KMS-11 (cell line): Measurements from ENCODE around the gene PUSL1.

Experiments
- H2AFZ ChIP-seq: fragments of 200-600 bp; sonication (generic); 2 replicates; pipeline ENCODE4 v1.6.1; 2016; ENCODE audit warnings: antibody characterized with exemption, mixed run types, low read depth
- H3K27ac ChIP-seq: fragments of 200-600 bp; sonication (generic); 2 replicates; pipeline ENCODE4 v1.6.1; 2016; ENCODE audit warnings: mild to moderate bottlenecking, mixed run types
- H3K27me3 ChIP-seq: fragments of 200-600 bp; sonication (generic); 2 replicates; pipeline ENCODE4 v1.6.1; 2017; ENCODE audit warnings: mild to moderate bottlenecking, low read depth, mixed run types, moderate library complexity; ENCODE audit not compliant: insufficient read depth
- H3K36me3 ChIP-seq: fragments of 200-600 bp; sonication (generic); 2 replicates; pipeline ENCODE4 v1.6.1; 2017; ENCODE audit warnings: mild to moderate bottlenecking, mixed run types; ENCODE audit not compliant: insufficient read depth
- H3K4me1 ChIP-seq: fragments of 200-600 bp; sonication (generic); 2 replicates; pipeline ENCODE4 v1.6.1; 2016; ENCODE audit warnings: mild to moderate bottlenecking, low read depth, mixed run types; ENCODE audit not compliant: poor library complexity, severe bottlenecking
- H3K4me2 ChIP-seq: fragments of 200-600 bp; sonication (generic); 2 replicates; pipeline ENCODE4 v1.7.0; 2016; ENCODE audit warnings: mild to moderate bottlenecking, mixed run types
- H3K4me3 ChIP-seq: fragments of 200-600 bp; sonication (generic); IDR thresholded peaks from 2 replicates; pipeline ENCODE4 v1.6.1; 2017; ENCODE audit warnings: low read depth, low read length, mixed read lengths; ENCODE audit not compliant: insufficient read depth
- H3K79me2 ChIP-seq: fragments of 200-600 bp; sonication (generic); 2 replicates; pipeline ENCODE4 v1.6.1; 2016; ENCODE audit warnings: low read depth, mixed run types; ENCODE audit not compliant: insufficient read depth
- H3K9ac ChIP-seq: fragments of 200-600 bp; sonication (generic); 2 replicates; pipeline ENCODE4 v1.6.1; 2016; ENCODE audit warnings: mild to moderate bottlenecking, mixed run types
- H4K20me1 ChIP-seq: fragments of 200-600 bp; sonication (generic); 2 replicates; pipeline ENCODE4 v1.6.1; 2016; ENCODE audit warnings: mild to moderate bottlenecking, mixed run types; ENCODE audit not compliant: insufficient read depth
- TF ChIP-seq, protein P1 (sequence below): fragments of 200-600 bp; sonication (generic); conservative IDR thresholded peaks from 2 replicates; pipeline ENCODE4 v1.6.1; 2017; ENCODE audit warnings: low read depth, mild to moderate bottlenecking, antibody characterized with exemption, low read length, moderate library complexity, mixed read lengths

The PUSL1 gene

DNA sequence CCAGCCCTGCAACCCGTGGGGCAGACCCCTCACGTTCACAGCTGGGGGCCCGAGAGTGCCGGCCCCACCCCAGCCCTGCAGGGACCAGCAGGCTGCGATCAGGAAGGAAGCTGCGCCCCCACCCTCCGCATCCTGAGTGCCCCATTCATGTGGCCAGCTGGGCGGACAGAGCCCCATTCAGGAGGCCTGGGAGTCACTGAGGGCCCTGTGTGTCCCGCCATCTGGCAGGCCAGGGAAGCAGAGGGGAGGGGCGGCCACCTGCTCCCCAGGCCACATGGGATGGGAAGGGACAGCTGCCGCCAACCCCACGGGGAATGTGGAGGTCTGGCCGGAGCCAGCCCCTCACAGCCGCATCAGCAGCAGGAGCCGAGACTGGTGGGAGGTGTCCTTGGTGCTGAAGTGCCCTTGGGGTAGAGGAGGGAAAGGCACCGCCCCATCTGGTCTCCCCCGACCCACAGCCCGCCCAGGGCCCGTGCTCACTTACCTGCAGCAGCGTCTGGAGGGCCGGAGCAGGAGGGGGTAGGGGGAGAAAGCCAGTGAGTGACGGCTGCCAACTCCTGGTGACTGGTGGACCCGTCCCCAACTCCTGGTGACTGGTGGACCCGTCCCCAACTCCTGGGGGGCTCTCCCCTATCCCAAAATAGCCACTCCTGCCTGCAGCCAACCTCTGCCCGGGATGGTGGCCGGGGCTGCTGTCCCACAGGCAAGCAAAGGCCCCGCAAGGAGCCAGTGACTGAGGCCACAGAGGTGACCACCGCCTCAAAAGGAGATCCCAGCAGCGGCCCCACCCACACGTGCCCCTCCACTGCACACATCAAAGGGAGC, 9.3 kb upstream of the PUSL1 start:
- no peaks in the 10 kb centered on the region for H3K36me3 ChIP-seq

DNA sequence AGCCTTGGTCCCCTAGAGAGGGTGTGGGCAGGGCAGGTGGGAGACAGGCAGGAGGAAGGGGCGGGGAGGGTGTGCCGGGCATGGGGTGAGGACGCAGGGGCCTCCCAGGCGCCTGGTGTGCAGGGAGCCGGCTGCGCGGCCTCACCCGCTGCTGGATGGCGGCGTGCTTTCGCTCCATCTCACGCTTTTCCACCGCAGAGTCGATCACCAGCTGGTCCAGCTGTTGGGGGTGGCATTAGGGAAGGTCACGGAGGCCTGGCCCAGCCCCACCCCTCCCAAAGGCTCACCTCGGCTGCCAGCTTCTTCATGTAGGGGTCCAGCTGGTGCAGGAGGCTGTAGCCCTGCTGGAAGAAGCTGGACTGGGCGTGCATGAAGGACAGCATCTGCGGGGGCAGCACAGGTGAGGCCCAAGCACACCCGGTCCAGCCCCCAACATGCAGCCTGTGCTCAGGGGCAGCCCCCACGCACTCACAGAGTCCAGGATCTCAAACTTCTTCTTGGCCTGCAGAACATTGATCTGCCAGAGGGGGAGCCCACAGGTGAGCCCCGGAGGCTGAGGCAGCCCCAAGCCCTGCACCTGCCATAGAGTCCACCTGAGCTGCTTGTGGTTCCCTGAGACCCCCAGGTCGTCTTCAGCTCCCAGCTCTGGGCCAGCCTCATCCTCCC, 8.6 kb upstream of the PUSL1 start:
- no peak overlapping the region for H3K4me2 ChIP-seq
- no peak overlapping the region for H3K9ac ChIP-seq
- no peaks in the 10 kb centered on the region for H3K27me3 ChIP-seq
- no peaks in the 10 kb centered on the region; the same call in 1 of the 2 replicates for H4K20me1 ChIP-seq
- peaks cover 5% of the 10 kb centered on the region for H3K79me2 ChIP-seq
- H3K4me3 ChIP-seq: no peak overlapping the region
- H2AFZ ChIP-seq: no peak overlapping the region
- TF ChIP-seq, protein P1, sequence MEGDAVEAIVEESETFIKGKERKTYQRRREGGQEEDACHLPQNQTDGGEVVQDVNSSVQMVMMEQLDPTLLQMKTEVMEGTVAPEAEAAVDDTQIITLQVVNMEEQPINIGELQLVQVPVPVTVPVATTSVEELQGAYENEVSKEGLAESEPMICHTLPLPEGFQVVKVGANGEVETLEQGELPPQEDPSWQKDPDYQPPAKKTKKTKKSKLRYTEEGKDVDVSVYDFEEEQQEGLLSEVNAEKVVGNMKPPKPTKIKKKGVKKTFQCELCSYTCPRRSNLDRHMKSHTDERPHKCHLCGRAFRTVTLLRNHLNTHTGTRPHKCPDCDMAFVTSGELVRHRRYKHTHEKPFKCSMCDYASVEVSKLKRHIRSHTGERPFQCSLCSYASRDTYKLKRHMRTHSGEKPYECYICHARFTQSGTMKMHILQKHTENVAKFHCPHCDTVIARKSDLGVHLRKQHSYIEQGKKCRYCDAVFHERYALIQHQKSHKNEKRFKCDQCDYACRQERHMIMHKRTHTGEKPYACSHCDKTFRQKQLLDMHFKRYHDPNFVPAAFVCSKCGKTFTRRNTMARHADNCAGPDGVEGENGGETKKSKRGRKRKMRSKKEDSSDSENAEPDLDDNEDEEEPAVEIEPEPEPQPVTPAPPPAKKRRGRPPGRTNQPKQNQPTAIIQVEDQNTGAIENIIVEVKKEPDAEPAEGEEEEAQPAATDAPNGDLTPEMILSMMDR: peak; percentile 69
- H3K36me3 ChIP-seq: no peaks in the 10 kb centered on the region
- H3K27ac ChIP-seq: no peak overlapping the region
- H3K4me1 ChIP-seq: peaks cover 5% of the 10 kb centered on the region

More for the DNA sequence above, 9.3 kb upstream of the PUSL1 start:
- Histone ChIP-seq H2AFZ (no peak overlapping the region), H3K4me1 (no peaks in the 10 kb centered on the region), H4K20me1 (no peaks in the 10 kb centered on the region; the same call in 1 of the 2 replicates), H3K79me2 (no peaks in the 10 kb centered on the region), H3K4me3 (no peak overlapping the region), H3K4me2 (no peak overlapping the region), H3K9ac (no peak overlapping the region), H3K27me3 (no peaks in the 10 kb centered on the region), H3K27ac (no peak overlapping the region)
- TF ChIP-seq, protein P1: no peak

DNA sequence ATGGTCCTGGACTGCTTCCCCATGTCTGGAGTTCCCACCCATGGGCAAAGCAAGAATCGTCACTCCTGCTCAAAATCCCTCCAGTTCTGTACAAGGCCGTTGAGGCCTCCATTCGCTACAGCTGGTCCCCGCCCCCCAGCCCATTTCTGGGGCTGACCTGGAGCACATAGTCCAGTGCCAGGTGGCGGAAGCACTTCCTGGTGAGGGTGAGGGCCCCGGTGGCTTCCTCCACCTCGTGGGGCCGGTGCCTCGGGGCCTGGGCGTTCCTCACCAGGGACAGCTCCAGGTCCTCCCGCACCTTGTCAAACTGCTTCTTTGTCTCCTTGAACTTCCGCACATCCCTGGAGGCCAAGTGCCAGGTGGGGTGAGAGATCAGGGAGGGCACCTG, 8.1 kb upstream of the PUSL1 start:
- no peak overlapping the region for H3K4me2 ChIP-seq
- no peak overlapping the region for H2AFZ ChIP-seq
- no peak overlapping the region for H3K4me3 ChIP-seq
- no peaks in the 10 kb centered on the region for H3K27me3 ChIP-seq
- H3K4me1 ChIP-seq: peaks cover 10% of the 10 kb centered on the region
- H3K27ac ChIP-seq: no peak overlapping the region
- peaks cover 8% of the 10 kb centered on the region for H3K79me2 ChIP-seq
- H4K20me1 ChIP-seq: no peaks in the 10 kb centered on the region; the same call in 1 of the 2 replicates
- no peak overlapping the region for H3K9ac ChIP-seq
- TF ChIP-seq, protein P1: peak; percentile 30; the same call in 1 of the 2 replicates
- H3K36me3 ChIP-seq: no peaks in the 10 kb centered on the region

DNA sequence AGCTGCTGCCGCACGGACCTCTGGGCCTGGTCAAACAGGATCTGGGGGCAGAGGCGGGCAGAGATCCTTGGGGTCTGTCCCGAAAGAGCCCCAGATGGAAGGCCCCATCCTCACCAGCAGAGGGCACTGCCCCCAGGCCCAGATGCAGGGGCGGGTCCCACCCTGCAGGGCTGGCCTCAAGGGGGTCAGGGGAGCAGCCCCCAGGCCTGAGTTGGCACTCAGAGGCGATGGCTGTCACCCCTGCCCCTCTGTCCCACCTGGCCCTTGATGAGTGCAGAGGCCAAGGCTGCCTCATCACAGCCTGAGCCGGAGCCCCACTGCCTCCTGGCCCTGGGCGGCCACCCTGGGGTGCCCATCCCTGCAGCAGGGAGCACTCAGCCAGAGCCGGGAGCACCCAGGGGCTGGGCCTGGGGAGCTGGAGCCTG, 6.4 kb upstream of the PUSL1 start:
- Histone ChIP-seq H3K4me2 (no peak overlapping the region), H3K36me3 (no peaks in the 10 kb centered on the region), H3K79me2 (peaks cover 20% of the 10 kb centered on the region), H3K4me3 (no peak overlapping the region), H3K27ac (no peak overlapping the region), H2AFZ (no peak overlapping the region), H4K20me1 (no peaks in the 10 kb centered on the region; the same call in 1 of the 2 replicates), H3K4me1 (peaks cover 17% of the 10 kb centered on the region), H3K27me3 (no peaks in the 10 kb centered on the region), H3K9ac (no peak overlapping the region)
- TF ChIP-seq, protein P1: peak; percentile 53
